SK-N-SH (cell line): Measurements from ENCODE around the gene CPNE8. TPM values are rescaled to one million over a fixed set of nuclear protein-coding genes. Genes with fewer than 3 reads are reported as not detected.

Experiments
- CTCF ChIA-PET: fragments of 300-600, 350-600 bp; formaldehyde crosslinking; extraction: SDS; loops from one replicate; lab custom pipeline; 2021; lab: Yijun Ruan, JAX
- POLR2A ChIA-PET: fragments of 350-600 bp; sonication (Branson Sonifier 250); formaldehyde crosslinking; extraction: SDS; loops from one replicate; lab custom pipeline; 2020; ENCODE audit warnings: antibody characterized with exemption, inconsistent platforms; lab: Yijun Ruan, JAX
- DNase-seq: peaks from one replicate; pipeline ENCODE4 v3.0.0; 2012
- H2AFZ ChIP-seq: fragments of 200-600 bp; sonication (generic); 2 replicates; pipeline ENCODE4 v1.8.1; 2016; ENCODE audit warnings: antibody characterized with exemption, mild to moderate bottlenecking, low read depth
- H3F3A ChIP-seq: fragments of 200-600 bp; sonication (generic); replicated peaks from 2 replicates; pipeline ENCODE3; 2016; ENCODE audit warnings: antibody characterized with exemption, mild to moderate bottlenecking; ENCODE audit not compliant: insufficient read depth
- H3K27ac ChIP-seq, 2 experiments: fragments of 200-500 bp in 1 of 2; fragments of 200-600 bp in 1 of 2; sonication (Bioruptor generic) in 1 of 2; sonication (generic), shearing (Covaris generic) in 1 of 2; 2 replicates each; pipeline versions ENCODE4 v1.5.1 to v1.6.1; 2014 to 2016; ENCODE audit warnings: low read depth in 2 of 2, inconsistent platforms in 1 of 2, low read length in 1 of 2, mild to moderate bottlenecking in 1 of 2, mixed read lengths in 1 of 2
- H3K27me3 ChIP-seq: fragments of 200-600 bp; sonication (generic), shearing (Covaris generic); 2 replicates; pipeline ENCODE4 v1.6.1; 2016; ENCODE audit warnings: mixed run types; ENCODE audit not compliant: insufficient read depth
- H3K36me3 ChIP-seq, 2 experiments: fragments of 200-500 bp in 1 of 2; fragments of 200-600 bp in 1 of 2; sonication (Bioruptor generic) in 1 of 2; sonication (generic) in 1 of 2; replicated peaks in 1 of 2; 2 replicates each; pipeline versions ENCODE3 to v1.5.1; 2014 to 2016; ENCODE audit warnings: low read length in 1 of 2, mild to moderate bottlenecking in 1 of 2; ENCODE audit not compliant: insufficient read depth in 2 of 2, control insufficient read depth in 1 of 2
- H3K4me1 ChIP-seq, 2 experiments: fragments of 200-500 bp in 1 of 2; fragments of 200-600 bp in 1 of 2; sonication (Bioruptor generic) in 1 of 2; sonication (generic), shearing (Covaris generic) in 1 of 2; 2 replicates each; pipeline versions ENCODE4 v1.5.1 to v1.6.1; 2014 to 2016; ENCODE audit warnings: low read depth in 1 of 2, low read length in 1 of 2, mixed run types in 1 of 2; ENCODE audit not compliant: insufficient read depth in 2 of 2, control insufficient read depth in 1 of 2
- H3K4me2 ChIP-seq: fragments of 200-600 bp; sonication (generic), shearing (Covaris generic); 2 replicates; pipeline ENCODE4 v1.6.1; 2017; ENCODE audit warnings: mixed run types
- H3K4me3 ChIP-seq, 2 experiments: fragments of 200-500 bp in 1 of 2; fragments of 200-600 bp in 1 of 2; sonication (Bioruptor generic) in 1 of 2; sonication (generic), shearing (Covaris generic) in 1 of 2; 2 replicates each; pipeline versions ENCODE4 v1.5.1 to v1.8.1; 2014 to 2016; ENCODE audit warnings: low read depth in 2 of 2, inconsistent platforms in 1 of 2, low read length in 1 of 2, mild to moderate bottlenecking in 1 of 2, mixed read lengths in 1 of 2, moderate library complexity in 1 of 2
- H3K79me2 ChIP-seq: fragments of 200-600 bp; sonication (generic); 2 replicates; pipeline ENCODE4 v1.8.1; 2017; ENCODE audit warnings: mild to moderate bottlenecking; ENCODE audit not compliant: insufficient read depth
- H3K9ac ChIP-seq: fragments of 200-600 bp; sonication (generic); 2 replicates; pipeline ENCODE4 v1.6.1; 2017; ENCODE audit warnings: mixed run types
- H3K9me2 ChIP-seq: fragments of 200-600 bp; sonication (generic); 2 replicates; pipeline ENCODE4 v1.6.1; 2017; ENCODE audit warnings: mixed run types
- H3K9me3 ChIP-seq: fragments of 200-600 bp; sonication (generic); 2 replicates; pipeline ENCODE4 v1.6.1; 2017; ENCODE audit warnings: mixed run types, mild to moderate bottlenecking, moderate library complexity
- H4K20me1 ChIP-seq: fragments of 200-600 bp; sonication (generic); 2 replicates; pipeline ENCODE4 v1.6.1; 2017; ENCODE audit warnings: mild to moderate bottlenecking, mixed run types; ENCODE audit not compliant: insufficient read depth
- FOSL2 ChIP-seq: IDR thresholded peaks from 2 replicates; pipeline ENCODE4 v1.4.0; 2012; ENCODE audit warnings: low read depth, mild to moderate bottlenecking, moderate library complexity, borderline replicate concordance
- FOXJ3 ChIP-seq: sonication (generic); formaldehyde crosslinking; IDR thresholded peaks from 2 replicates; pipeline ENCODE4 v1.5.1; 2020; ENCODE audit warnings: mild to moderate bottlenecking, missing genetic modification reagents
- FOXM1 ChIP-seq: IDR thresholded peaks from 2 replicates; pipeline ENCODE4 v1.4.0; 2012; ENCODE audit warnings: low read depth, mild to moderate bottlenecking
- GATA2 ChIP-seq: sonication (generic); formaldehyde crosslinking; IDR thresholded peaks from 2 replicates; pipeline ENCODE4 v1.5.0; 2020; ENCODE audit warnings: mild to moderate bottlenecking, missing genetic modification reagents
- JUND ChIP-seq: IDR thresholded peaks from 2 replicates; pipeline ENCODE4 v1.4.0; 2012
- MEF2A ChIP-seq: IDR thresholded peaks from 2 replicates; pipeline ENCODE4 v1.4.0; 2012; ENCODE audit warnings: low read depth, borderline replicate concordance
- MXI1 ChIP-seq: IDR thresholded peaks from 2 replicates; pipeline ENCODE4 v1.6.1; 2012; ENCODE audit warnings: mild to moderate bottlenecking, low read depth, low read length, improper control_type of control experiment
- NRF1 ChIP-seq: IDR thresholded peaks from 2 replicates; pipeline ENCODE4 v1.6.1; 2012; ENCODE audit warnings: low read depth, mild to moderate bottlenecking, low read length
- RFX5 ChIP-seq: IDR thresholded peaks from 2 replicates; pipeline ENCODE4 v1.6.1; 2012; ENCODE audit warnings: mild to moderate bottlenecking, improper control_type of control experiment, low read length
- RXRA ChIP-seq: IDR thresholded peaks from 2 replicates; pipeline ENCODE4 v1.4.0; 2012; ENCODE audit warnings: low read depth, mild to moderate bottlenecking, borderline replicate concordance
- TCF12 ChIP-seq: IDR thresholded peaks from 2 replicates; pipeline ENCODE4 v1.4.0; 2012
- TEAD4 ChIP-seq: IDR thresholded peaks from 2 replicates; pipeline ENCODE4 v1.4.0; 2012; ENCODE audit warnings: mild to moderate bottlenecking, borderline replicate concordance; ENCODE audit not compliant: insufficient read depth
- YY1 ChIP-seq: IDR thresholded peaks from 2 replicates; pipeline ENCODE4 v1.4.0; 2012; ENCODE audit warnings: low read depth, mild to moderate bottlenecking
- WGBS: methylation state at CpG from one replicate; pipeline ENCODE4 v1.1.6; 2017; ENCODE audit warnings: low lambda C conversion rate; 5-methylcytosine and 5-hydroxymethylcytosine counted together
- polyA plus RNA-seq, 3 experiments: library from polyadenylated mRNA; depleted of rRNA; stranded (reverse); fragments of >200 nt; gene quantifications; 2 replicates each; pipeline ENCODE4 v1.2.3, GENCODE V29; 2012
- TF ChIP-seq, protein P1 (sequence below): fragments of 150-350 bp; IDR thresholded peaks from 2 replicates; pipeline ENCODE4 v1.6.1; 2016; ENCODE audit warnings: mild to moderate bottlenecking, low read depth, low read length
- TF ChIP-seq, protein P2 (sequence below): IDR thresholded peaks from 2 replicates; pipeline ENCODE4; 2012
- TF ChIP-seq, protein P3 (sequence below): fragments of 150-350 bp; IDR thresholded peaks from 2 replicates; pipeline ENCODE4 v1.6.1; 2017; ENCODE audit warnings: antibody characterized with exemption, low read length, low read depth, borderline replicate concordance
- TF ChIP-seq, protein P4 (sequence below): IDR thresholded peaks from 2 replicates; pipeline ENCODE4 v1.4.0; 2012; ENCODE audit warnings: low read depth, borderline replicate concordance
- TF ChIP-seq, protein P5 (sequence below): fragments of 200-600 bp; sonication (generic); IDR thresholded peaks from 2 replicates; pipeline ENCODE4 v1.6.1; 2017; ENCODE audit warnings: antibody characterized with exemption, mild to moderate bottlenecking, moderate library complexity

CPNE8 gene
- polyA plus RNA-seq, 1 of the 3 experiments (the other 2 are of a cell fraction) = not detected

DNA sequence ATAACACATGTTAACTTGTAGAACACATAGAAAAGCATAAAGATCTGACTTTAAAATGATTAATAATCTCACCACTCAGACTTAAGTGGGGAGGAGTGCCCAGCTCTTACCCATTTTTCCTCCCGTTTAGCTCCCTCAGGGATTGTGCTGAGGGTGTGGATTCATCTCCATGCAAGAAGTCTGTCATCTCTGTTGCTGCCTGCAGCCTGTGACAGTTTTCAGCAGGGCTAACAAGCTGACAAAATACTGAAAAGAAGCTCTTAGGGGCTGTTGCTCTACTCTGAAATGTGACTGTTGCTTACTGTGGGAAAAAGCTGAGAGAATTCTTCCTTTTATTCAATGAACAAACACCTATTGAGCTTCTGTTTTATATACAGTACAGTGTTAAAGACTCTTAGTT is 216.2 kb downstream of the CPNE8 start:
- Histone ChIP-seq H3K9ac (no peak overlapping the region), H3K27me3 (no peaks in the 10 kb centered on the region), H3K9me2 (no peaks in the 10 kb centered on the region), H3K27ac (no peak overlapping the region), H2AFZ (no peak overlapping the region), H3K36me3 (no peaks in the 10 kb centered on the region), H4K20me1 (no peaks in the 10 kb centered on the region), H3K4me1 (no peaks in the 10 kb centered on the region), H3K4me3 (no peak overlapping the region), H3K9me3 (no peaks in the 10 kb centered on the region), H3F3A (no peaks in the 10 kb centered on the region), H3K79me2 (no peaks in the 10 kb centered on the region), H3K4me2 (no peak overlapping the region)
- CTCF ChIA-PET = no interaction called here
- POLR2A ChIA-PET = no interaction called here
- TF ChIP-seq MXI1 = no peak
- TF ChIP-seq, protein P1, sequence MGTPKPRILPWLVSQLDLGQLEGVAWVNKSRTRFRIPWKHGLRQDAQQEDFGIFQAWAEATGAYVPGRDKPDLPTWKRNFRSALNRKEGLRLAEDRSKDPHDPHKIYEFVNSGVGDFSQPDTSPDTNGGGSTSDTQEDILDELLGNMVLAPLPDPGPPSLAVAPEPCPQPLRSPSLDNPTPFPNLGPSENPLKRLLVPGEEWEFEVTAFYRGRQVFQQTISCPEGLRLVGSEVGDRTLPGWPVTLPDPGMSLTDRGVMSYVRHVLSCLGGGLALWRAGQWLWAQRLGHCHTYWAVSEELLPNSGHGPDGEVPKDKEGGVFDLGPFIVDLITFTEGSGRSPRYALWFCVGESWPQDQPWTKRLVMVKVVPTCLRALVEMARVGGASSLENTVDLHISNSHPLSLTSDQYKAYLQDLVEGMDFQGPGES = no peak
- no peak for TF ChIP-seq FOXJ3 (CRISPR knock-in tag)
- no peak for TF ChIP-seq JUND
- no peak for TF ChIP-seq NRF1
- TF ChIP-seq, protein P2, sequence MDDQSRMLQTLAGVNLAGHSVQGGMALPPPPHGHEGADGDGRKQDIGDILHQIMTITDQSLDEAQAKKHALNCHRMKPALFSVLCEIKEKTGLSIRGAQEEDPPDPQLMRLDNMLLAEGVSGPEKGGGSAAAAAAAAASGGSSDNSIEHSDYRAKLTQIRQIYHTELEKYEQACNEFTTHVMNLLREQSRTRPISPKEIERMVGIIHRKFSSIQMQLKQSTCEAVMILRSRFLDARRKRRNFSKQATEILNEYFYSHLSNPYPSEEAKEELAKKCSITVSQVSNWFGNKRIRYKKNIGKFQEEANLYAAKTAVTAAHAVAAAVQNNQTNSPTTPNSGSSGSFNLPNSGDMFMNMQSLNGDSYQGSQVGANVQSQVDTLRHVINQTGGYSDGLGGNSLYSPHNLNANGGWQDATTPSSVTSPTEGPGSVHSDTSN = no peak
- TF ChIP-seq FOXM1 = no peak
- TF ChIP-seq RXRA = no peak
- TF ChIP-seq, protein P3, sequence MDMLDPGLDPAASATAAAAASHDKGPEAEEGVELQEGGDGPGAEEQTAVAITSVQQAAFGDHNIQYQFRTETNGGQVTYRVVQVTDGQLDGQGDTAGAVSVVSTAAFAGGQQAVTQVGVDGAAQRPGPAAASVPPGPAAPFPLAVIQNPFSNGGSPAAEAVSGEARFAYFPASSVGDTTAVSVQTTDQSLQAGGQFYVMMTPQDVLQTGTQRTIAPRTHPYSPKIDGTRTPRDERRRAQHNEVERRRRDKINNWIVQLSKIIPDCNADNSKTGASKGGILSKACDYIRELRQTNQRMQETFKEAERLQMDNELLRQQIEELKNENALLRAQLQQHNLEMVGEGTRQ = no peak
- no peak for TF ChIP-seq MEF2A
- no peak for TF ChIP-seq TCF12
- no peak for TF ChIP-seq FOSL2
- no peak for TF ChIP-seq TEAD4
- TF ChIP-seq, protein P4, sequence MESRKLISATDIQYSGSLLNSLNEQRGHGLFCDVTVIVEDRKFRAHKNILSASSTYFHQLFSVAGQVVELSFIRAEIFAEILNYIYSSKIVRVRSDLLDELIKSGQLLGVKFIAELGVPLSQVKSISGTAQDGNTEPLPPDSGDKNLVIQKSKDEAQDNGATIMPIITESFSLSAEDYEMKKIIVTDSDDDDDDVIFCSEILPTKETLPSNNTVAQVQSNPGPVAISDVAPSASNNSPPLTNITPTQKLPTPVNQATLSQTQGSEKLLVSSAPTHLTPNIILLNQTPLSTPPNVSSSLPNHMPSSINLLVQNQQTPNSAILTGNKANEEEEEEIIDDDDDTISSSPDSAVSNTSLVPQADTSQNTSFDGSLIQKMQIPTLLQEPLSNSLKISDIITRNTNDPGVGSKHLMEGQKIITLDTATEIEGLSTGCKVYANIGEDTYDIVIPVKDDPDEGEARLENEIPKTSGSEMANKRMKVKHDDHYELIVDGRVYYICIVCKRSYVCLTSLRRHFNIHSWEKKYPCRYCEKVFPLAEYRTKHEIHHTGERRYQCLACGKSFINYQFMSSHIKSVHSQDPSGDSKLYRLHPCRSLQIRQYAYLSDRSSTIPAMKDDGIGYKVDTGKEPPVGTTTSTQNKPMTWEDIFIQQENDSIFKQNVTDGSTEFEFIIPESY = no peak
- DNase-seq = no peak
- 59% methylated on average over 1 of the region's 1 CpG for WGBS

DNA sequence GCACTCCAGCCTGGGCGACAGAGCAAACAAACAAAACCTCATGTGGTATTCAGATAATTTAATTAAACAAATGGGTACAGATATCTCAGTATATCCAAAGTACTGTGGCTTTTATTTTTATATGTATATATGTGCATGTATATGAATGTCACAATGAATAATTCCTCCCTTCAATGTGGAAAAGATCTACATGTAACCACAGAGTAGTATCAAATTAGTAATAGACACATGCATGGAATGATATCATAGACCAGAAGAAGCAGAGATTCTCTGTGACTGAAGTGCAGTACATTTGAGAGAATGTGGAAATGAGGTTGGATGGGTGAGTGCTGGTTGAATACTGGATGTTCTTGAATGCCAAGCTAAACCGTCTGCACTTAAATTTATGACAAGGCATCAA is 222.9 kb downstream of the CPNE8 start:
- Histone ChIP-seq H3K9me2 (no peaks in the 10 kb centered on the region), H3K4me1 (no peaks in the 10 kb centered on the region), H3K27ac (no peak overlapping the region), H3K79me2 (no peaks in the 10 kb centered on the region), H3F3A (no peaks in the 10 kb centered on the region), H3K4me2 (no peak overlapping the region), H3K27me3 (no peaks in the 10 kb centered on the region), H3K4me3 (no peak overlapping the region), H4K20me1 (no peaks in the 10 kb centered on the region), H2AFZ (no peak overlapping the region), H3K9me3 (no peaks in the 10 kb centered on the region), H3K9ac (no peak overlapping the region), H3K36me3 (no peaks in the 10 kb centered on the region)
- CTCF ChIA-PET = interaction anchor here (1.7 kb wide), 1 partner anchor 18 kb away, joined by 6 read pairs; no protein-coding TSS in a partner anchor
- POLR2A ChIA-PET = no interaction called here
- 40% methylated on average over 2 of the region's 2 CpGs for WGBS
- no peak for DNase-seq
- no peak for TF ChIP-seq GATA2 (CRISPR knock-in tag)
- no peak for TF ChIP-seq NRF1
- TF ChIP-seq, protein P2 = no peak
- TF ChIP-seq TCF12 = no peak
- no peak for TF ChIP-seq FOXJ3 (CRISPR knock-in tag)
- no peak for TF ChIP-seq FOXM1
- TF ChIP-seq MXI1 = no peak
- TF ChIP-seq MEF2A = no peak
- no peak for TF ChIP-seq RFX5
- TF ChIP-seq, protein P5, sequence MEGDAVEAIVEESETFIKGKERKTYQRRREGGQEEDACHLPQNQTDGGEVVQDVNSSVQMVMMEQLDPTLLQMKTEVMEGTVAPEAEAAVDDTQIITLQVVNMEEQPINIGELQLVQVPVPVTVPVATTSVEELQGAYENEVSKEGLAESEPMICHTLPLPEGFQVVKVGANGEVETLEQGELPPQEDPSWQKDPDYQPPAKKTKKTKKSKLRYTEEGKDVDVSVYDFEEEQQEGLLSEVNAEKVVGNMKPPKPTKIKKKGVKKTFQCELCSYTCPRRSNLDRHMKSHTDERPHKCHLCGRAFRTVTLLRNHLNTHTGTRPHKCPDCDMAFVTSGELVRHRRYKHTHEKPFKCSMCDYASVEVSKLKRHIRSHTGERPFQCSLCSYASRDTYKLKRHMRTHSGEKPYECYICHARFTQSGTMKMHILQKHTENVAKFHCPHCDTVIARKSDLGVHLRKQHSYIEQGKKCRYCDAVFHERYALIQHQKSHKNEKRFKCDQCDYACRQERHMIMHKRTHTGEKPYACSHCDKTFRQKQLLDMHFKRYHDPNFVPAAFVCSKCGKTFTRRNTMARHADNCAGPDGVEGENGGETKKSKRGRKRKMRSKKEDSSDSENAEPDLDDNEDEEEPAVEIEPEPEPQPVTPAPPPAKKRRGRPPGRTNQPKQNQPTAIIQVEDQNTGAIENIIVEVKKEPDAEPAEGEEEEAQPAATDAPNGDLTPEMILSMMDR = no peak
- TF ChIP-seq RXRA = no peak
- TF ChIP-seq YY1 = no peak
